GM18909 (cell line): Measurements from ENCODE around the gene FAM120B.
"Not testable (repeated sequence)": the region's sequence is repeated elsewhere in the genome, so short reads cannot be mapped to it uniquely, and the experiment has no call there.

Experiments used
- ATAC-seq: cut with Tn5 transposase; IDR thresholded peaks from one replicate; pipeline ENCODE4 v1.9.1; 2021; ENCODE audit warnings: mild to moderate bottlenecking; ENCODE audit not compliant: unreplicated experiment, poor library complexity

The FAM120B gene

GRCh38 chr6:170345662-170346061 lies 39.1 kb downstream of the FAM120B start:
- ATAC-seq: peak; percentile 70

- peak; percentile 7 for ATAC-seq
Observed at GRCh38 chr6:170346649-170347048, 40.1 kb downstream of the FAM120B start.

GRCh38 chr6:170347091-170347490 lies 40.5 kb downstream of the FAM120B start:
- peak; percentile 84 for ATAC-seq

GRCh38 chr6:170347975-170348374 lies 41.4 kb downstream of the FAM120B start:
- ATAC-seq: no peak

- ATAC-seq: not testable (repeated sequence)
Observed at GRCh38 chr6:170351456-170351855, 44.9 kb downstream of the FAM120B start.

GRCh38 chr6:170355190-170355589 lies 48.6 kb downstream of the FAM120B start:
- not testable (repeated sequence) for ATAC-seq

- ATAC-seq: no peak
Observed at GRCh38 chr6:170355661-170356060, 49.1 kb downstream of the FAM120B start.

GRCh38 chr6:170357812-170358211 lies 51.3 kb downstream of the FAM120B start:
- no peak for ATAC-seq

GRCh38 chr6:170358496-170358895 lies 51.9 kb downstream of the FAM120B start:
- ATAC-seq: no peak

- no peak for ATAC-seq
Observed at GRCh38 chr6:170360476-170360875, 53.9 kb downstream of the FAM120B start.

- no peak for ATAC-seq
Observed at GRCh38 chr6:170361335-170361734, 54.8 kb downstream of the FAM120B start.

- ATAC-seq: no peak
Observed at GRCh38 chr6:170362121-170362520, 55.6 kb downstream of the FAM120B start.

GRCh38 chr6:170363255-170363654 lies 56.7 kb downstream of the FAM120B start:
- ATAC-seq: no peak

GRCh38 chr6:170365121-170365520 lies 58.6 kb downstream of the FAM120B start:
- no peak for ATAC-seq

GRCh38 chr6:170365593-170365992 lies 59.0 kb downstream of the FAM120B start:
- no peak for ATAC-seq

GRCh38 chr6:170366248-170366960 lies 59.8 kb downstream of the FAM120B start:
- ATAC-seq: no peak

- no peak for ATAC-seq
Observed at GRCh38 chr6:170367241-170367640, 60.7 kb downstream of the FAM120B start.

- no peak for ATAC-seq
Observed at GRCh38 chr6:170368544-170368943, 62.0 kb downstream of the FAM120B start.

- ATAC-seq: no peak
Observed at GRCh38 chr6:170369403-170369802, 62.8 kb downstream of the FAM120B start.

- ATAC-seq: peak; percentile 45
Observed at GRCh38 chr6:170370416-170370815, 63.9 kb downstream of the FAM120B start.

- ATAC-seq: no peak
Observed at GRCh38 chr6:170371080-170371479, 64.5 kb downstream of the FAM120B start.

- ATAC-seq: no peak
Observed at GRCh38 chr6:170371588-170371987, 65.0 kb downstream of the FAM120B start.
